Neural progenitor cell (in vitro differentiated cells): Measurements from ENCODE around the gene CASTOR2.
"Not testable (repeated sequence)": the region's sequence is repeated elsewhere in the genome, so short reads cannot be mapped to it uniquely, and the experiment has no call there.

Experiments used
- CTCF ChIP-seq: fragments of 200-600 bp; sonication (generic); IDR thresholded peaks from 2 replicates; pipeline ENCODE4 v1.5.1; 2017; ENCODE audit warnings: antibody characterized with exemption, mild to moderate bottlenecking
- EZH2phosphoT487 ChIP-seq: fragments of 200-600 bp; sonication (generic); IDR thresholded peaks from 2 replicates; pipeline ENCODE4 v1.6.1; 2017; ENCODE audit warnings: antibody characterized with exemption

GRCh38 chr7:74943923-74944322 lies 20.6 kb upstream of the CASTOR2 start:
- TF ChIP-seq CTCF, EZH2phosphoT487: not testable (repeated sequence)
